Smooth muscle cell (in vitro differentiated cells): Measurements from ENCODE around the gene HDAC9. TPM values are rescaled to one million over a fixed set of nuclear protein-coding genes. Genes with fewer than 3 reads are reported as not detected.

Source experiments
- DNase-seq: peaks from one replicate; lab custom pipeline; 2025; ENCODE audit not compliant: unreplicated experiment; lab: John Stamatoyannopoulos, UW
- H2AFZ ChIP-seq: fragments of 200-600 bp; sonication (generic); 2 replicates; pipeline ENCODE4 v1.6.0; 2016; ENCODE audit warnings: antibody characterized with exemption, low read depth, mild to moderate bottlenecking
- H3F3A ChIP-seq: fragments of 200-600 bp; sonication (generic); 2 replicates; pipeline ENCODE4 v1.6.0; 2017; ENCODE audit warnings: antibody characterized with exemption, low read depth
- H3K27ac ChIP-seq: fragments of 200-600 bp; sonication (generic); 2 replicates; pipeline ENCODE4 v1.5.1; 2016; ENCODE audit warnings: low read depth, mild to moderate bottlenecking
- H3K27me3 ChIP-seq: fragments of 200-600 bp; sonication (generic); 2 replicates; pipeline ENCODE4 v1.6.1; 2016; ENCODE audit warnings: low read depth, mild to moderate bottlenecking
- H3K36me3 ChIP-seq: fragments of 200-600 bp; sonication (generic); 2 replicates; pipeline ENCODE4 v1.5.1; 2016; ENCODE audit warnings: low read depth
- H3K4me1 ChIP-seq: fragments of 200-600 bp; sonication (generic); 2 replicates; pipeline ENCODE4 v1.5.1; 2016; ENCODE audit warnings: low read depth
- H3K4me2 ChIP-seq: fragments of 200-600 bp; sonication (generic); 2 replicates; pipeline ENCODE4 v1.6.0; 2016; ENCODE audit warnings: mild to moderate bottlenecking
- H3K4me3 ChIP-seq: fragments of 200-600 bp; sonication (generic); 2 replicates; pipeline ENCODE4 v1.5.1; 2016; ENCODE audit warnings: mild to moderate bottlenecking
- H3K79me2 ChIP-seq: fragments of 200-600 bp; sonication (generic); 2 replicates; pipeline ENCODE4 v1.6.0; 2016; ENCODE audit warnings: low read depth, mild to moderate bottlenecking
- H3K9ac ChIP-seq: fragments of 200-600 bp; sonication (generic); 2 replicates; pipeline ENCODE4 v1.6.0; 2016; ENCODE audit warnings: low read depth
- H3K9me3 ChIP-seq: fragments of 200-600 bp; sonication (generic); replicated peaks from 2 replicates; pipeline ENCODE4 v1.5.1; 2016; ENCODE audit warnings: low read depth
- H4K20me1 ChIP-seq: fragments of 200-600 bp; sonication (generic); 2 replicates; pipeline ENCODE4 v1.6.0; 2016; ENCODE audit warnings: low read depth
- WGBS: methylation state at CpG from one replicate; pipeline ENCODE4 v1.1.7; 2016; ENCODE audit warnings: low lambda C conversion rate; 5-methylcytosine and 5-hydroxymethylcytosine counted together
- polyA plus RNA-seq: library from polyadenylated mRNA; unstranded; fragments of >200 nt; fragmentation: Nextera tagmentation; extraction: Ambion mirVana; gene quantifications from 2 replicates; pipeline ENCODE4 v1.2.1, GENCODE V29; 2016
- small RNA-seq: library from RNA; depleted of rRNA; stranded (forward); fragments of <200 nt; gene quantifications from one replicate; pipeline ENCODE3, GENCODE V24; 2014
- total RNA-seq: library from RNA; depleted of rRNA; stranded (reverse); fragments of >200 nt; gene quantifications from 2 replicates; pipeline ENCODE4 v1.2.3, GENCODE V29; 2014
- TF ChIP-seq, protein P1 (sequence below): fragments of 200-600 bp; sonication (generic); IDR thresholded peaks from 2 replicates; pipeline ENCODE4 v1.5.1; 2017; ENCODE audit warnings: borderline replicate concordance, mild to moderate bottlenecking, antibody characterized with exemption; ENCODE audit not compliant: insufficient read depth, poor library complexity, severe bottlenecking

Gene HDAC9
- total and polyA plus RNA-seq, 2 experiments from 2014 or later: 2.2 to 7.1 TPM

DNA sequence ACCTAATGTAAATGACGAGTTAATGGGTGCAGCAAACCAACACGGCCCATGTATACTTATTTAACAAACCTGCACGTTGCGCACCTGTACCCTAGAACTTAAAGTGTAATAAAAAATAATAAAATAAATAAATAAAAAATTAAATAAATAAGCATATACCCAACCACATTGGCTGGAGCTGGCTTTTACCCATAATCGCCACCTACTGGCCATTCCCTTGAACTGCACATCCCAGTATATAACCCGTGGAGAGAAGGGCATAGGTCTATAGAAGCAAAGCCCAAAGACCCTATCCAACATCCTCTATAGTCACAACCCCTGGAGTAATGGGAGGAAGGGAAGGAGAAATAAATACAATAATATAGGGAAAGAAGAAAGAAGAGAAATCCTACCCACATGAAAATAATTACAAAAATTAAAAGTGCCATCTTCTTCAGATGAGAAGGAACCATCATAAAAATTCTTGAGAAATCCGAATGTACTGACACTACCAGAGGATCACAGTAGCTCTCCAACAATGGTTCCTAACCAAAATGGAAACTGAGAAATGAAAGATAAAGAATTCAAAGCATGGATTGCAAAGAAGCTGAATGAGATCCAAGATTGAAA lies 556.3 kb downstream of the HDAC9 start:
- H3K27ac ChIP-seq: no peak overlapping the region
- peaks cover 18% of the 10 kb centered on the region for H3K9me3 ChIP-seq
- no peak overlapping the region for H2AFZ ChIP-seq
- H3K36me3 ChIP-seq: peaks cover 12% of the 10 kb centered on the region
- H3K4me2 ChIP-seq: no peak overlapping the region
- H3F3A ChIP-seq: no peaks in the 10 kb centered on the region
- no peaks in the 10 kb centered on the region for H3K27me3 ChIP-seq
- no peak overlapping the region for H3K4me3 ChIP-seq
- no peaks in the 10 kb centered on the region for H3K79me2 ChIP-seq
- DNase-seq: no peak
- TF ChIP-seq, protein P1, sequence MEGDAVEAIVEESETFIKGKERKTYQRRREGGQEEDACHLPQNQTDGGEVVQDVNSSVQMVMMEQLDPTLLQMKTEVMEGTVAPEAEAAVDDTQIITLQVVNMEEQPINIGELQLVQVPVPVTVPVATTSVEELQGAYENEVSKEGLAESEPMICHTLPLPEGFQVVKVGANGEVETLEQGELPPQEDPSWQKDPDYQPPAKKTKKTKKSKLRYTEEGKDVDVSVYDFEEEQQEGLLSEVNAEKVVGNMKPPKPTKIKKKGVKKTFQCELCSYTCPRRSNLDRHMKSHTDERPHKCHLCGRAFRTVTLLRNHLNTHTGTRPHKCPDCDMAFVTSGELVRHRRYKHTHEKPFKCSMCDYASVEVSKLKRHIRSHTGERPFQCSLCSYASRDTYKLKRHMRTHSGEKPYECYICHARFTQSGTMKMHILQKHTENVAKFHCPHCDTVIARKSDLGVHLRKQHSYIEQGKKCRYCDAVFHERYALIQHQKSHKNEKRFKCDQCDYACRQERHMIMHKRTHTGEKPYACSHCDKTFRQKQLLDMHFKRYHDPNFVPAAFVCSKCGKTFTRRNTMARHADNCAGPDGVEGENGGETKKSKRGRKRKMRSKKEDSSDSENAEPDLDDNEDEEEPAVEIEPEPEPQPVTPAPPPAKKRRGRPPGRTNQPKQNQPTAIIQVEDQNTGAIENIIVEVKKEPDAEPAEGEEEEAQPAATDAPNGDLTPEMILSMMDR: peak; percentile 48
- H3K9ac ChIP-seq: no peak overlapping the region
- WGBS: 71% methylated on average over 7 of the region's 7 CpGs
- H3K4me1 ChIP-seq: no peaks in the 10 kb centered on the region
- no peaks in the 10 kb centered on the region for H4K20me1 ChIP-seq

Small RNA genes lying within 50 kb of the gene (small RNA-seq; reads per million reads assigned to genes)
- gene RN7SKP266: not detected
